ENCODE data around the gene STAP1.

The STAP1 gene

GRCh38 chr4:67651536-67651935 is 93.0 kb downstream of the STAP1 start:
- H3K4me3 ChIP-seq (ENCODE audit: low read length), result no peak overlapping the region
- no peak for TF ChIP-seq CTCF (conservative IDR thresholded peaks at IDR 0.05; ENCODE audit: low read length)
- no peak for DNase-seq (ENCODE audit: low read depth)
